NCI-H2227 treated with DMSO at 0.1 percent for 48 hours (cell line): Measurements from ENCODE around the gene SCD5.
"Not testable (repeated sequence)": the region's sequence is repeated elsewhere in the genome, so short reads cannot be mapped to it uniquely, and the experiment has no call there.

ENCODE experiments used
- DNase-seq: peaks from one replicate; lab custom pipeline; 2025; lab: John Stamatoyannopoulos, UW

Gene SCD5

GRCh38 chr4:82798168-82799005 lies at the start of gene SCD5:
Gene SCD5 (minus strand): TSS chr4:82798796. CDS start chr4:82798537, 259 bp downstream.
- peak; percentile 34 for DNase-seq

- no peak for DNase-seq
Observed at GRCh38 chr4:82842593-82842992, 44.0 kb upstream of the SCD5 start.

- DNase-seq = no peak
Observed at GRCh38 chr4:82839624-82840023, 41.0 kb upstream of the SCD5 start.

GRCh38 chr4:82833696-82834313 lies 35.2 kb upstream of the SCD5 start:
- no peak for DNase-seq

- not testable (repeated sequence) for DNase-seq
Observed at GRCh38 chr4:82833060-82833459, 34.5 kb upstream of the SCD5 start.

GRCh38 chr4:82825425-82825824 lies 26.8 kb upstream of the SCD5 start:
- DNase-seq = no peak

GRCh38 chr4:82823062-82823461 lies 24.5 kb upstream of the SCD5 start:
- DNase-seq = no peak

- DNase-seq = no peak
Observed at GRCh38 chr4:82820689-82821088, 22.1 kb upstream of the SCD5 start.

- DNase-seq = no peak
Observed at GRCh38 chr4:82818664-82819662, 20.4 kb upstream of the SCD5 start.

GRCh38 chr4:82816874-82817273 lies 18.3 kb upstream of the SCD5 start:
- DNase-seq = not testable (repeated sequence)

- DNase-seq = no peak
Observed at GRCh38 chr4:82814034-82814433, 15.4 kb upstream of the SCD5 start.

GRCh38 chr4:82811838-82812341 lies 13.3 kb upstream of the SCD5 start:
- DNase-seq = peak; percentile 40

- no peak for DNase-seq
Observed at GRCh38 chr4:82811392-82811791, 12.8 kb upstream of the SCD5 start.

- no peak for DNase-seq
Observed at GRCh38 chr4:82810176-82810575, 11.6 kb upstream of the SCD5 start.

GRCh38 chr4:82809619-82810018 lies 11.0 kb upstream of the SCD5 start:
- DNase-seq = no peak

GRCh38 chr4:82803746-82804145 lies 5.2 kb upstream of the SCD5 start:
- no peak for DNase-seq

- DNase-seq = no peak
Observed at GRCh38 chr4:82802911-82803310, 4.3 kb upstream of the SCD5 start.

GRCh38 chr4:82801910-82802521 lies 3.4 kb upstream of the SCD5 start:
- DNase-seq = no peak

GRCh38 chr4:82799006-82799881 lies 648 bp upstream of the SCD5 start:
- DNase-seq = no peak

- no peak for DNase-seq
Observed at GRCh38 chr4:82797405-82798111, 1.0 kb downstream of the SCD5 start.
